ENCODE measurements around the gene ANO2.

GRCh38 chr12:5745251-5745888, 199.7 kb downstream of the ANO2 start:
- TF ChIP-seq POLR2A (IDR thresholded peaks at IDR 0.05; ENCODE audit: low read depth, low read length) = no peak
- TF ChIP-seq CTCF (IDR thresholded peaks at IDR 0.05; ENCODE audit: extremely low read depth in 1 of 2, insufficient read depth in 1 of 2, low read depth in 1 of 2, low read length in 2 of 2) = peak; percentile 93 to 95
